Glutamatergic neuron (in vitro differentiated cells): Measurements from ENCODE around the gene CPXM2. TPM values are rescaled to one million over a fixed set of nuclear protein-coding genes. Genes with fewer than 3 reads are reported as not detected.

Experiments
- DNase-seq: peaks from one replicate; pipeline ENCODE4 v3.0.0; 2022
- H3K27ac Mint-ChIP-seq: one replicate; pipeline ENCODE4 v1.8.0; 2020; ENCODE audit warnings: mild to moderate bottlenecking, mixed read lengths, inconsistent platforms; ENCODE audit not compliant: unreplicated experiment
- H3K27me3 Mint-ChIP-seq: one replicate; pipeline ENCODE4 v1.8.0; 2020; ENCODE audit warnings: mild to moderate bottlenecking, moderate library complexity, mixed read lengths, inconsistent platforms; ENCODE audit not compliant: unreplicated experiment
- H3K36me3 Mint-ChIP-seq: one replicate; pipeline ENCODE4 v1.8.0; 2020; ENCODE audit warnings: mild to moderate bottlenecking, mixed read lengths, inconsistent platforms; ENCODE audit not compliant: unreplicated experiment
- H3K4me1 Mint-ChIP-seq: one replicate; pipeline ENCODE4 v1.8.0; 2020; ENCODE audit warnings: mild to moderate bottlenecking, low read depth, mixed read lengths, inconsistent platforms; ENCODE audit not compliant: unreplicated experiment
- H3K4me3 Mint-ChIP-seq: one replicate; pipeline ENCODE4 v1.8.0; 2020; ENCODE audit warnings: mild to moderate bottlenecking, mixed read lengths, inconsistent platforms; ENCODE audit not compliant: unreplicated experiment
- H3K9me3 Mint-ChIP-seq: one replicate; pipeline ENCODE4 v1.8.0; 2020; ENCODE audit warnings: mild to moderate bottlenecking, moderate library complexity, mixed read lengths, inconsistent platforms; ENCODE audit not compliant: unreplicated experiment
- total RNA-seq: library from RNA; stranded (reverse); fragmentation: NEBNext Ultra II Directional; extraction: Animal tissue kit (Norgen Biotek cat#: 25700); gene quantifications from one replicate; pipeline ENCODE4 v1.2.1, GENCODE V29; 2021; ENCODE audit not compliant: unreplicated experiment
- TF ChIP-seq, protein P1 (sequence below): fragments of 200-600 bp; sonication (generic); IDR thresholded peaks from one replicate; pipeline ENCODE4 v1.5.0; 2021; ENCODE audit not compliant: partially characterized antibody, unreplicated experiment

CPXM2 gene
- total RNA-seq, 1 donor from 2014 or later, result not detected

DNA sequence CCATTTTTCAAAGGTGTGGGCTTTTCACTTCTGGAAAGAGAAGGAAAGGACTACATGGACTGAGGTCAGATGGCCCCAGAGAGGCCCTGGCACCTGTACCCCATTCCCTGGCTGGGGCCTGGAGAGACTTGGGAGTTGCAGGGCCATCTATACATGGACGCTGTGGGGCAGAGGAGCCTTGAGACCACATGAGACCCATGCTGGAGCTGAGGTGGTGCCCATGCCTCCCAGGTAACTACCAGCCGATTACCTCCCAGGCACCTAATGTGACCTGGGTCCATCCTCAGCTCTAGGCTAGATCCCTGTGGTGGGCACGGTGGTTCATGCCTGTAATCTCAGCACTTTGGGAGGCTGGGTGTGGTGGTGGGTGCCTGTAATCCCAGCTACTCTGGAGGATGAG, 144.2 kb downstream of the CPXM2 start:
- H3K36me3 Mint-ChIP-seq, result peaks cover 16% of the 10 kb centered on the region
- peaks cover 6% of the 10 kb centered on the region for H3K9me3 Mint-ChIP-seq
- H3K27ac Mint-ChIP-seq, result no peak overlapping the region
- TF ChIP-seq, protein P1, sequence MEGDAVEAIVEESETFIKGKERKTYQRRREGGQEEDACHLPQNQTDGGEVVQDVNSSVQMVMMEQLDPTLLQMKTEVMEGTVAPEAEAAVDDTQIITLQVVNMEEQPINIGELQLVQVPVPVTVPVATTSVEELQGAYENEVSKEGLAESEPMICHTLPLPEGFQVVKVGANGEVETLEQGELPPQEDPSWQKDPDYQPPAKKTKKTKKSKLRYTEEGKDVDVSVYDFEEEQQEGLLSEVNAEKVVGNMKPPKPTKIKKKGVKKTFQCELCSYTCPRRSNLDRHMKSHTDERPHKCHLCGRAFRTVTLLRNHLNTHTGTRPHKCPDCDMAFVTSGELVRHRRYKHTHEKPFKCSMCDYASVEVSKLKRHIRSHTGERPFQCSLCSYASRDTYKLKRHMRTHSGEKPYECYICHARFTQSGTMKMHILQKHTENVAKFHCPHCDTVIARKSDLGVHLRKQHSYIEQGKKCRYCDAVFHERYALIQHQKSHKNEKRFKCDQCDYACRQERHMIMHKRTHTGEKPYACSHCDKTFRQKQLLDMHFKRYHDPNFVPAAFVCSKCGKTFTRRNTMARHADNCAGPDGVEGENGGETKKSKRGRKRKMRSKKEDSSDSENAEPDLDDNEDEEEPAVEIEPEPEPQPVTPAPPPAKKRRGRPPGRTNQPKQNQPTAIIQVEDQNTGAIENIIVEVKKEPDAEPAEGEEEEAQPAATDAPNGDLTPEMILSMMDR, result no peak
- no peak overlapping the region for H3K4me3 Mint-ChIP-seq
- DNase-seq, result no peak
- H3K27me3 Mint-ChIP-seq, result no peaks in the 10 kb centered on the region
- peaks cover 9% of the 10 kb centered on the region for H3K4me1 Mint-ChIP-seq

DNA sequence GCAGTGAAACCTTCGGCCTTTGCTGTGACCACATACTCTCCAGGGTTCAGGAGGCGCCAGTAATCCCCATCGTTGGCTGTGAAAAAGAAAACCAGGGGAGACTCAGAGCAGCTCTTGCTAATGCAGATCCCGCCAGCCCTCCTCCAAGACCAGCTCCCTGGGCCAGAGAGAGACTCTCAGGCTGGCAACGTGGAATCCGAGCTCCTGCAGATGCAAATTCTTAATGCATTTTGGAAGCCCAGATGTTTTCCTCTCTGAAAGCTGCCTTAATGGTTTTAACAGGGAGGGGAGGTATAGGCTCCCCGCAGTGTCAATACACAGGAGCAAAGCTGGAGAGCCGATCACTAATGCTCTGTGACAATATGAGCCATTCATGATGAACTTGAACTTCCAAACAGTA, 144.7 kb downstream of the CPXM2 start:
- Mint-ChIP-seq H3K4me1 (peaks cover 9% of the 10 kb centered on the region), H3K9me3 (peaks cover 6% of the 10 kb centered on the region), H3K4me3 (no peak overlapping the region), H3K36me3 (peaks cover 16% of the 10 kb centered on the region), H3K27ac (no peak overlapping the region), H3K27me3 (no peaks in the 10 kb centered on the region)
- TF ChIP-seq, protein P1, result no peak
- no peak for DNase-seq

DNA sequence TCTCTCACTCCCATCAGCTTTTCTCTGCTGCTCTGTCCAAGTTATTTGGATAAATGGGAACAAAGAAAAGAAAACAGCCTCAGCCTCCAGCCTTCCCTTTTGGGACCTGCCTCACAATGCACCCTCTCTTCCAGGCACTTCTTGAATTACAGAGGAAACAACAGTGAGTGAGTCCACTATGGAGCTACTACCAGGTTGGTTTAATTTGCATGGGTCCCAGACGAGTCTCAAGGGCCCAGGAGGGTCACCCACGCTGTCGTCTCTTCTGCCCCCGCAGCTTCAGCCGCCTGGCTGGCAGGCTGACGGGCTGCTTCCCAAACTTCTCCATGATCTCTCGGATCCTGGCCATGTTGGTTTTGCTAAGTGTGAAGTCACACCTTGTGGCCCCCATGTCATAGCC, 145.1 kb downstream of the CPXM2 start:
- Mint-ChIP-seq H3K4me3 (no peak overlapping the region), H3K27ac (no peak overlapping the region), H3K27me3 (no peaks in the 10 kb centered on the region), H3K4me1 (peaks cover 9% of the 10 kb centered on the region), H3K9me3 (peaks cover 6% of the 10 kb centered on the region), H3K36me3 (peaks cover 13% of the 10 kb centered on the region)
- DNase-seq, result no peak
- TF ChIP-seq, protein P1, result no peak

DNA sequence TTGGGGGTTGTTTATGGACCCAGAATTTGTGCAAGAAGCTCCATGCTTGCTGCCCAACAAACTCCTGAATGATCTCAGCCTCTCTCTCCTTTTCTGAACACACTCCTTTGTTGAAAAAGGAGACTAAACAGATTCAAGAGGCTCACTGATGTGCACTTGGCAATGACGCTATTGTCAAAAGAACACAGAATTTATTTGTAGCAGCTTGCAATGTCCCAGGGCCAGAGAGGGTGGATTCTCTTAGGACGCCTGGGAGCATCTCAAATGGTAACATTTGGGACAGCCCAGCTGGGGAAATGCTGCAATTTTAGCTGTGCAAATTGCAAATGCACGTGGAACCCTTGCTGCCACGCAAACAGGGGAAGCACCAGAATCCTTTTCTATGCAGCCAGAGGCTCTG, 145.5 kb downstream of the CPXM2 start:
- Mint-ChIP-seq H3K36me3 (peaks cover 9% of the 10 kb centered on the region), H3K4me3 (no peak overlapping the region), H3K9me3 (peaks cover 6% of the 10 kb centered on the region), H3K27ac (no peak overlapping the region), H3K4me1 (peaks cover 9% of the 10 kb centered on the region), H3K27me3 (no peaks in the 10 kb centered on the region)
- TF ChIP-seq, protein P1, result no peak
- no peak for DNase-seq

DNA sequence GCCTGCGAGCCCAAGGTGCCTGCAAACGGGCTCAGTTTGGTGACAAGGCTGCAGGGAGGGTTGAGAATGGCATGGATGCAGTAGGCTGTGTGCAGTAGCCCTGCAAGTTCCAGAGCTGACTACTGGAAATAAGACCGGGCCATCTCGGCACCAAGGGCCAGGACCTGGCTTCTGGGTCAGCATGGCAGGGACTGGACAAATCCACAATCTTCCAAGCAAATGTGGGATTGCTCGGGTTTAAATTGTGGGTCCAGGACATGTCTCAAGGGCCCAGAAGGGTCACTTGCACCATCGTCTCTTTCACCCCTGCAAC, 147.4 kb downstream of the CPXM2 start:
- Mint-ChIP-seq H3K27me3 (no peaks in the 10 kb centered on the region), H3K36me3 (no peaks in the 10 kb centered on the region), H3K4me3 (no peak overlapping the region), H3K27ac (no peak overlapping the region), H3K4me1 (peaks cover 9% of the 10 kb centered on the region), H3K9me3 (peaks cover 3% of the 10 kb centered on the region)
- TF ChIP-seq, protein P1, result no peak
- DNase-seq, result no peak
